Measurements from ENCODE around the gene PTPRT. TPM values are rescaled to one million over a fixed set of nuclear protein-coding genes. Genes with fewer than 3 reads are reported as not detected.

Gene PTPRT
- polyA plus RNA-seq, 2 of the 4 experiments (the other 2 are of a cell fraction), result not detected

DNA sequence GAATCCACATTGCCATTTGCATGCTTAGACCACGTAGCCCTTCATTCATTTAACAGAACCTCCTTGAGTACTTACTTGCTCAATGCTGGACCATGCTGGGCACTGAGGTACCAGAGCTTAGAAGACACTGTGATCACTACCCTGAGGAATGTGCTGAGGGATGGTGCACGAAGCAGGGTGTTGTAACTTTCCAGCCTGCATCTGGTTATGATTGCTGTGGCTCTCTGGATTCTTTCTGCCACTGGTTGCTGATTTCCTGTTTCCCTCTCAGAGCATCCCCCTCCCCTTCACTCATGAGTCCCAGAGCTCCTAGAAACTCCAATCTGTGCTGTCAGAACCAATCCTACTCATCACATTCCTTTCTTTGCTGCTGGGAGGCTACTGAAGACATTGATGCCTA, 537.4 kb downstream of the PTPRT start:
- ChIA-PET CTCF (no interaction called here), POLR2A (no interaction called here)
- TF ChIP-seq JUN (IDR thresholded peaks at IDR 0.05), result no peak
- TF ChIP-seq ZNF302 (CRISPR knock-in tag; IDR thresholded peaks at IDR 0.05), result no peak
- no peak for TF ChIP-seq FOSB (CRISPR knock-in tag; IDR thresholded peaks at IDR 0.05)
- TF ChIP-seq, protein P1, sequence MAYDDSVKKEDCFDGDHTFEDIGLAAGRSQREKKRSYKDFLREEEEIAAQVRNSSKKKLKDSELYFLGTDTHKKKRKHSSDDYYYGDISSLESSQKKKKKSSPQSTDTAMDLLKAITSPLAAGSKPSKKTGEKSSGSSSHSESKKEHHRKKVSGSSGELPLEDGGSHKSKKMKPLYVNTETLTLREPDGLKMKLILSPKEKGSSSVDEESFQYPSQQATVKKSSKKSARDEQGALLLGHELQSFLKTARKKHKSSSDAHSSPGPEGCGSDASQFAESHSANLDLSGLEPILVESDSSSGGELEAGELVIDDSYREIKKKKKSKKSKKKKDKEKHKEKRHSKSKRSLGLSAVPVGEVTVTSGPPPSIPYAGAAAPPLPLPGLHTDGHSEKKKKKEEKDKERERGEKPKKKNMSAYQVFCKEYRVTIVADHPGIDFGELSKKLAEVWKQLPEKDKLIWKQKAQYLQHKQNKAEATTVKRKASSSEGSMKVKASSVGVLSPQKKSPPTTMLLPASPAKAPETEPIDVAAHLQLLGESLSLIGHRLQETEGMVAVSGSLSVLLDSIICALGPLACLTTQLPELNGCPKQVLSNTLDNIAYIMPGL (CRISPR knock-in tag; IDR thresholded peaks at IDR 0.05; ENCODE audit: borderline replicate concordance), result no peak
- no peak for TF ChIP-seq HOXA7 (CRISPR knock-in tag; IDR thresholded peaks at IDR 0.05)
- no peak for TF ChIP-seq MAFK (IDR thresholded peaks at IDR 0.05; ENCODE audit: partially characterized antibody)
- TF ChIP-seq, protein P2, sequence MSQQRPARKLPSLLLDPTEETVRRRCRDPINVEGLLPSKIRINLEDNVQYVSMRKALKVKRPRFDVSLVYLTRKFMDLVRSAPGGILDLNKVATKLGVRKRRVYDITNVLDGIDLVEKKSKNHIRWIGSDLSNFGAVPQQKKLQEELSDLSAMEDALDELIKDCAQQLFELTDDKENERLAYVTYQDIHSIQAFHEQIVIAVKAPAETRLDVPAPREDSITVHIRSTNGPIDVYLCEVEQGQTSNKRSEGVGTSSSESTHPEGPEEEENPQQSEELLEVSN (IDR thresholded peaks at IDR 0.05; ENCODE audit: borderline replicate concordance, low read depth), result no peak
- TF ChIP-seq, protein P3, sequence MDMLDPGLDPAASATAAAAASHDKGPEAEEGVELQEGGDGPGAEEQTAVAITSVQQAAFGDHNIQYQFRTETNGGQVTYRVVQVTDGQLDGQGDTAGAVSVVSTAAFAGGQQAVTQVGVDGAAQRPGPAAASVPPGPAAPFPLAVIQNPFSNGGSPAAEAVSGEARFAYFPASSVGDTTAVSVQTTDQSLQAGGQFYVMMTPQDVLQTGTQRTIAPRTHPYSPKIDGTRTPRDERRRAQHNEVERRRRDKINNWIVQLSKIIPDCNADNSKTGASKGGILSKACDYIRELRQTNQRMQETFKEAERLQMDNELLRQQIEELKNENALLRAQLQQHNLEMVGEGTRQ (IDR thresholded peaks at IDR 0.05), result no peak
- TF ChIP-seq MAZ (IDR thresholded peaks at IDR 0.05; ENCODE audit: borderline replicate concordance, low read depth, low read length), result no peak
- no peak for TF ChIP-seq CEBPB (IDR thresholded peaks at IDR 0.05)
- no peak for TF ChIP-seq RCOR1 (IDR thresholded peaks at IDR 0.05; ENCODE audit: low read depth, low read length)
- no peak for TF ChIP-seq NR3C1 (IDR thresholded peaks at IDR 0.05)
- no peak for TF ChIP-seq ZFP36 (IDR thresholded peaks at IDR 0.05; ENCODE audit: borderline replicate concordance, partially characterized antibody)
- no peak for TF ChIP-seq KDM1A (IDR thresholded peaks at IDR 0.05; ENCODE audit: low read depth)
- no peak for TF ChIP-seq RFX5 (IDR thresholded peaks at IDR 0.05)
- no peak for TF ChIP-seq HOXB5 (CRISPR knock-in tag; IDR thresholded peaks at IDR 0.05)
- TF ChIP-seq NPAS2 (CRISPR knock-in tag; IDR thresholded peaks at IDR 0.05; ENCODE audit: borderline replicate concordance), result no peak
- 3% methylated on average over 2 of the region's 2 CpGs for WGBS (ENCODE audit: missing lambda C conversion rate)
- DNase-seq (ENCODE audit: low read depth in 1 of 2, low spot score in 1 of 2) (no peak), FAIRE-seq (no peak), ATAC-seq (no peak)
- no peak overlapping the region for H3K4me2 ChIP-seq
- peaks cover 3% of the 10 kb centered on the region; the same call in 1 of the 3 replicates for H3K9me3 ChIP-seq
- no peaks in the 10 kb centered on the region for H3K4me1 ChIP-seq
- H3K4me3 ChIP-seq, result no peak overlapping the region
- H3K27ac ChIP-seq, result no peak overlapping the region

DNA sequence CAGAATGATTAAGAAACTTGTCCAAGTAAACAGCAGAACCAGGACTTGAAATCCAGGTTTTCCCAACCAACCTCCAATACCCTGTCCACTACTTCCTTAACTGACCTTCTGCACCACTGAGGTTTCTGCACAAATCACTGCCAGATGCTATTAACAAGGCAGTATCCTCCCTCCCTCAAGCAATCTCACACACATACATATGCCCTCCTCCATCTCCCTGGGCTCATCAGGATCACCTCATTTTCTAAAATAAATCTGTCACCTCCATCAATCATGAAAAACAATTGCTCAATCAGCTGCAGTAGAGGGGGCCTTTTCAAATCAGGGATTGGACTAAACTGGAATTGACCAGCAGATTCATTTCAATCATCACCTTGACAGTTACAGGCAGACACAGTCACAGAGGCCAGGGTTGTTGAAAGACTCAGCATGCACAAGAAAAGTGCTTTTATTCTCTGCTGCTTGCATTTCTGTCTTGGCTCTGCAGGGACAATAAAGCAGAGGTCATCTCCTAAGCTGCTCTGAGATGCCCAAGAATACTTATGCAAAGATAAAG, 539.4 kb downstream of the PTPRT start:
- ChIA-PET POLR2A (no interaction called here), CTCF (no interaction called here)
- H3K4me2 ChIP-seq, result no peak overlapping the region
- no peak for TF ChIP-seq NR3C1 (IDR thresholded peaks at IDR 0.05)
- no peak for FAIRE-seq
- H3K4me1 ChIP-seq, result no peaks in the 10 kb centered on the region
- no peak overlapping the region for H3K4me3 ChIP-seq
- ATAC-seq, result no peak
- no peak for DNase-seq (ENCODE audit: low read depth in 1 of 2, low spot score in 1 of 2)
- no peak overlapping the region for H3K27ac ChIP-seq
- H3K9me3 ChIP-seq, result peaks cover 3% of the 10 kb centered on the region; the same call in 1 of the 3 replicates

DNA sequence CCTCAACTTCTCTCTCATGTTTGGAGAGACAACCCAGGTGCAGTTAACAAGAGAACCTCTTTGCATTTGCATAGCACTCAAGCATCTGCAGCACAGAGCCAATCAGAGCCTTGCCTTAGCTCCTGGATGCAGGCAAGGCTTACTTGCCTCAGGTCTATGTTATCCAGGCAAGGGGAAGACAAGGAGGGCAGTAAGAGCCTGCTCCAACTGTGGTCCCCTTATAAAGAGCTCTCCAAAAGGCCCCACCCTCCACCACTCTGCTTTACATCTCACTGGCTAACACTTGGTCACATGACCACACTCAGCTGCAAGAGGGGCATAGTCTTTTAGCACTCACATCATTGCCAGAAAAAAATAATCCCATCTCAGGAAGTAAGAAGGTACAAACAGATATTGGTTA, 540.0 kb downstream of the PTPRT start:
- Histone ChIP-seq H3K27ac (no peak overlapping the region), H3K4me1 (no peaks in the 10 kb centered on the region), H3K4me3 (no peak overlapping the region), H3K4me2 (no peak overlapping the region), H3K9me3 (peaks cover 3% of the 10 kb centered on the region; the same call in 1 of the 3 replicates)
- TF ChIP-seq EHMT2 (IDR thresholded peaks at IDR 0.05; ENCODE audit: low read depth) (no peak), EHF (CRISPR knock-in tag; IDR thresholded peaks at IDR 0.05) (no peak), HEYL (CRISPR knock-in tag; IDR thresholded peaks at IDR 0.05) (no peak), SREBF2 (IDR thresholded peaks at IDR 0.05) (no peak), POLR2A (IDR thresholded peaks at IDR 0.05; ENCODE audit: low read length) (no peak), CEBPB (IDR thresholded peaks at IDR 0.05) (no peak), HOXA7 (CRISPR knock-in tag; IDR thresholded peaks at IDR 0.05) (no peak), RFX5 (IDR thresholded peaks at IDR 0.05) (no peak)
- TF ChIP-seq, protein P4, sequence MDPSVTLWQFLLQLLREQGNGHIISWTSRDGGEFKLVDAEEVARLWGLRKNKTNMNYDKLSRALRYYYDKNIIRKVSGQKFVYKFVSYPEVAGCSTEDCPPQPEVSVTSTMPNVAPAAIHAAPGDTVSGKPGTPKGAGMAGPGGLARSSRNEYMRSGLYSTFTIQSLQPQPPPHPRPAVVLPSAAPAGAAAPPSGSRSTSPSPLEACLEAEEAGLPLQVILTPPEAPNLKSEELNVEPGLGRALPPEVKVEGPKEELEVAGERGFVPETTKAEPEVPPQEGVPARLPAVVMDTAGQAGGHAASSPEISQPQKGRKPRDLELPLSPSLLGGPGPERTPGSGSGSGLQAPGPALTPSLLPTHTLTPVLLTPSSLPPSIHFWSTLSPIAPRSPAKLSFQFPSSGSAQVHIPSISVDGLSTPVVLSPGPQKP (IDR thresholded peaks at IDR 0.05; ENCODE audit: low read depth, low read length), result no peak
- TF ChIP-seq, protein P1 (CRISPR knock-in tag; IDR thresholded peaks at IDR 0.05; ENCODE audit: borderline replicate concordance), result no peak
- ChIA-PET CTCF (no interaction called here), POLR2A (no interaction called here)
- no peak for ATAC-seq
- no peak for FAIRE-seq
- DNase-seq (ENCODE audit: low read depth in 1 of 2, low spot score in 1 of 2), result no peak

Data from A549 (cell line).